Lower leg skin (tissue), 3 donors: ENCODE results near the gene FSD1.

Experiments used
- CTCF ChIP-seq, 3 donors: fragments of 450-650 bp; IDR thresholded peaks; one replicate each; pipeline ENCODE4 v1.5.1; 2016; ENCODE audit warnings: antibody characterized with exemption in 3 of 3, mild to moderate bottlenecking in 3 of 3, moderate library complexity in 2 of 3
- POLR2A ChIP-seq, 2 donors: fragments of 450-650 bp; IDR thresholded peaks; one replicate each; pipeline ENCODE4 v1.6.1; 2016 to 2017; ENCODE audit warnings: antibody characterized with exemption in 2 of 2, mild to moderate bottlenecking in 1 of 2, moderate library complexity in 1 of 2

- TF ChIP-seq CTCF (IDR thresholded peaks at IDR 0.05) (no peak), POLR2A (IDR thresholded peaks at IDR 0.05) (no peak)
Measured at GRCh38 chr19:4358709-4359626, 54.6 kb downstream of the FSD1 start.
